GM19397 (cell line): ENCODE results near the gene XRCC1.
"Not testable (repeated sequence)": the region's sequence is repeated elsewhere in the genome, so short reads cannot be mapped to it uniquely, and the experiment has no call there.

ENCODE experiments used
- ATAC-seq: cut with Tn5 transposase; IDR thresholded peaks from one replicate; pipeline ENCODE4 v1.9.1; 2021; ENCODE audit warnings: mild to moderate bottlenecking, moderate library complexity; ENCODE audit not compliant: unreplicated experiment

Gene XRCC1

DNA sequence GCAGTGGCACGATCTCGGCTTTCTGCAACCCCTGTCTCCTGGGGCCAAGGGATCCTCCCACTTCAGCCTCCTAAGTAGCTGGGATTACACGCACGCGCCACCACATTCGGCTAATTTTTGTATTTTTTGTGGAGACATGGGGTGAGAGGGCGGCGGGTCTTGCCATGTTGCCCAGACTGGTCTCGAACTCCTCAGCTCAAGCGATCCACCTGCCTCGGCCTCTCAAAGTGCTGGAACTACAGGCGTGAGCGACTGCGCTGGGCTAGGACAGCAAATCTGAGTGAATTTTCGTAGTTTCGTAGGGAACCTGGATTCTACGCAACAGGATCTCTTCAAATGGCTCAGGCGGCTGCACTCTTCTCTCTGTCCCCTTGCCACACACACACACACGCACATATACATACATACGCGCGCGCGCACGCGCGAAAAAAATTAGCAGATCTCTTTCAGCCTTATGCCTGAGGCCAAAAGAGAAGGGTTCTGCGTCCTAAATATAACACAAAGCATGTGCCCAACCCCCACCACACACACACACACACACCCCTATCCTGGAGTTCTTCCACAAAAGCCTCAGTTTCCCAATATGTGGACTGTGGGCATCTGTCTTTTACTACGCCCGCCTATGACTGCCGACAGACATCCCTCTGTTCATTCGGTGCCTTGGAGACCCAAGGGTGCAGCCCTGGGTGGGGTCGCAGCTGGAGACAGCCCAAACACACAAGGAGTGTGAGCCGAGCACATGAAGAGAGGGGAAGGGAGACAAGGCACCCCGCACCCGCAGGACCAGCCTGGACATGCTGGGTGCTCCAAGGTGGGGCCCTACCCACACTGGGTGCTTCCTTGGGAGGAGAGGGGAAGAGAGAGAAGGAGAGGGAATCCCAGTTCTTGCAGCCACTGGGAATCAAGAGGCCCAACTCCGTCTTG is 890 bp upstream of the XRCC1 start:
- no peak for ATAC-seq

GRCh38 chr19:43574424-43575155 is 737 bp downstream of the XRCC1 start:
- ATAC-seq, result no peak

DNA sequence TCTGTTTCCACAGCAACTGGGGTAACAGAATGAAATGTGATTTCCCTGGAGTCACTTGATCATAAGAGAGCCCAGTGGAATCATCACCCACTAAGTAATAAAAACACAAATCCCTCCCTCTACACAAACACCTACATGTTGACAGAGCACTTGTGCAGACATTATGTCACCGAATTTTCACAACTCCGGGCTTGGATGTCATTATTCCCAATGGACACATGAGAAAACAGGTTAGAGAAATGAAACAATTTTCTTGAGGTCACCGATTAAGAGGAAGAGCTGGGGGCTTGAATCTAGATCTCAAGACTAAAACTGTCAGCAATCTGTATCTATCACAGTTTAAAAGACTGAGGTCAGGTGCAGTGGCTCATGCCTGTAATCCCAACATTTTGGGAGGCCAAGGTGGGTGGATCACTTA is 3.1 kb downstream of the XRCC1 start:
- no peak for ATAC-seq

GRCh38 chr19:43570174-43570791 is 5.0 kb downstream of the XRCC1 start:
- no peak for ATAC-seq

DNA sequence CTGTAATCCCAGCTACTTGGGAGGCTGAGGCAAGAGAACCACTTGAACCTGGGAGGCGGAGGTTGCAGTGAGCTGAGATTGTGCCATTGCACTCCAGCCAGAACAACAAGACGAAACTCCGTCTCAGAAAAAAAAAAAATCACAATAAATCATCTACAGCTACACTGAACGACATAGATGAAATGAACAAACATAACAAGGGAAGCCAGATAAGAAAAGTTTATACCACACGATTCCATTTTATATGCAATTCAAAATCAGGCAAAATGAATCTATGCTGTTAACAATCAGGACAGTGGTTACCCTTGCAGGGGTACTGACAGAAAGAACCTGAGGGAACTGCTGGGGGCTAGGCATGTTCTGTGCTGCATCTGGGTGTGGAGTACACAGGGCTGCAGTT is 5.7 kb downstream of the XRCC1 start:
- ATAC-seq, result no peak

DNA sequence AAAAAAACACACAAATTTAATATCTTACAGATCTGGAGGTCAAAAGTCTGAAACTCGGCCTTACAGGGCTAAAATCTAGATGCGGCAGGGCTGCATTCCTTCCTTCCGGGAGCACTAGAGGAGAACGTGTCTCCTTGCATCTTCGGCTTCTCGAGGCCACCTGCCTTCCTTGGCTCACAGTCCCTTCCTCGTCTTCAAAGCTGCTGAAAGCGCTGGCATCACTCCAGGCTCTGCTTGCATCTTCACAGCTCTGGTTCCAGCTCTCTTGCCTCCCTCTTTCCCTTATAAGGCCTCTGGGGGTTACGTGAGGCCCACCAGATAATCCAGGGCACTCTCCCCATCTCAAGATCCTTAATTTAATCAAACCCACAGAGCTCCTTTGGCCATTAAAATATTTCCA is 10.5 kb downstream of the XRCC1 start:
- ATAC-seq, result no peak

DNA sequence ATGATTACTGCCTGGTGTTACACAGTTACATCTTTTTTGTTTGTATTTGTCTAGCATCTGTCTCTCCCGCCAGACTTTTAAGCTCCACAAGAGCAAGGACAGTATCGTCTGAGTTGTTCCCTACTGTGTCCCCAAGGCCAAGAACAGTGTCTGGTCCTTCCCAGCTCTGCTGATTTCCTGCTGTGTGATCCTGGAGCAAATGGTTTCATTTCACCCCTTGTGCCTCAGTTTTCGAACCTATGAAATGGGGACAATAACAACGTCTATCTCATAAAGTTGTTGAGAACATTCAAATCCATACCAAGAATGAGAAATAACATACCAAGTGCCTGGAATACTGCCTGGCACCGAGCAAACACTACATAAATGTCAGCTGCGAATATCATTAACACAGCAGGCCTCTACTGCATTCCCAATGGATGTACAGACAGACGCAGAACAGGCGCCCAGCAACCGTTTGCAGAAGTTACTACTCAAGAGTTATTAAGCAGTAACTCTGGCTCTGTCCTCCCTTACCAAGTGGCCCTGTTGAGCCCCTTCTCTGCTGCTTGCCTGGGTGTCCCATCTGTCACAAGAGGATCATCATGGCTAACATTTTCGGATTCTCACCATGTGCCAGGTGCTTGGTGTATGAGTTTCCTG is 11.4 kb downstream of the XRCC1 start:
- ATAC-seq, result no peak

- ATAC-seq, result peak; percentile 80
These were observed 12.6 kb downstream of the XRCC1 start for GRCh38 chr19:43562698-43563241.

GRCh38 chr19:43562226-43562697 is 13.1 kb downstream of the XRCC1 start:
- ATAC-seq, result no peak

GRCh38 chr19:43561139-43561970 is 14.0 kb downstream of the XRCC1 start:
- ATAC-seq, result no peak

DNA sequence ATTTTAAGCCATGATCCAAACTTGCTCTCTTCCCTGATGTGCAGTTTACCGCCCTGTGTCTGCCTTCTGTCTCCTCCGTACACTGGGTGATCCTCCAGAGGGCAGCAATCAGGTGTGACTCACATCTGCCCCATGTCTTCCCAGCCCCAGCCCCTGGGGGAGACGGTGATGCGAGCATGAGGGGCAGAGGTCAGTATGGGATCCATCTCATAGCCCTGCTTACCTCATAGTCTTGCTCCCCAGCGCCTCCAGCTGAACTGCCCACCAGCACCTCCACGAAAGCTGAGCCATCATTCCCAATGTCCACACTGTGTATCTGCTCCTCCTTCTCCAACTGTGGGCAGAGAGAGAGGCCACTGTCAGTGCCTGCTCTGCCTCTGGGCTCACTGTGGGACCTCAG is 14.6 kb downstream of the XRCC1 start:
- ATAC-seq, result no peak

GRCh38 chr19:43555185-43555770 is 20.0 kb downstream of the XRCC1 start:
- ATAC-seq, result no peak

DNA sequence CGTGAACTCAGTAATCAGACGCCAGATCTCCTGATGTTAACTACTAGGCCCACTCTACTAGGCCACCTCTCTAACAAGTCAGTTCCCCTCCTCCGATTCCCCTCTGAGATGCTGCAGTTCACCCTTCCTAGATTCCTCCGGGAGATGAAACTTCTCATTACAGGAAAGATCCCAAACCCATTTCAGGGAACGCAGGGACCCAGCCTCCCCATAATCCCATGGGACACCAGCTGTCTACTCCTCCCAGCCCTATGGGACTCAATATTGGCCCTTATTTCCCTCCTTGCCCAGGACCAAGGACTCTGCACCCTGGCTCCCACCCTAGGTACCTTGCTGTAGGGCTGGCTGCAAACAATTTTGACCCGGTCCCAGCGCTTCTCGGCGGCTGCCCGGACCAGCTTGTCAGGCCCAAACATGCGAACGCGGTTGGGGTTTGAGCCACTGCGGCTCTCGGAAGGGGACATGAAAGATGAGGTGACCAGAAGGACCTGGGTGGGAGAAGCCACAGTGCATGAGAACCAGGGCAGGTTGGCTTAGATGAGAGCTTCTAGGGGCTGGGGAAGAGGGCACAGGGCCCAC is 20.9 kb downstream of the XRCC1 start:
- no peak for ATAC-seq

- ATAC-seq, result no peak
These were observed 21.7 kb downstream of the XRCC1 start for GRCh38 chr19:43553656-43554055.

- no peak for ATAC-seq
These were observed 22.7 kb downstream of the XRCC1 start for GRCh38 chr19:43552616-43553015.

- ATAC-seq, result no peak
These were observed 23.2 kb downstream of the XRCC1 start for GRCh38 chr19:43552198-43552450.

DNA sequence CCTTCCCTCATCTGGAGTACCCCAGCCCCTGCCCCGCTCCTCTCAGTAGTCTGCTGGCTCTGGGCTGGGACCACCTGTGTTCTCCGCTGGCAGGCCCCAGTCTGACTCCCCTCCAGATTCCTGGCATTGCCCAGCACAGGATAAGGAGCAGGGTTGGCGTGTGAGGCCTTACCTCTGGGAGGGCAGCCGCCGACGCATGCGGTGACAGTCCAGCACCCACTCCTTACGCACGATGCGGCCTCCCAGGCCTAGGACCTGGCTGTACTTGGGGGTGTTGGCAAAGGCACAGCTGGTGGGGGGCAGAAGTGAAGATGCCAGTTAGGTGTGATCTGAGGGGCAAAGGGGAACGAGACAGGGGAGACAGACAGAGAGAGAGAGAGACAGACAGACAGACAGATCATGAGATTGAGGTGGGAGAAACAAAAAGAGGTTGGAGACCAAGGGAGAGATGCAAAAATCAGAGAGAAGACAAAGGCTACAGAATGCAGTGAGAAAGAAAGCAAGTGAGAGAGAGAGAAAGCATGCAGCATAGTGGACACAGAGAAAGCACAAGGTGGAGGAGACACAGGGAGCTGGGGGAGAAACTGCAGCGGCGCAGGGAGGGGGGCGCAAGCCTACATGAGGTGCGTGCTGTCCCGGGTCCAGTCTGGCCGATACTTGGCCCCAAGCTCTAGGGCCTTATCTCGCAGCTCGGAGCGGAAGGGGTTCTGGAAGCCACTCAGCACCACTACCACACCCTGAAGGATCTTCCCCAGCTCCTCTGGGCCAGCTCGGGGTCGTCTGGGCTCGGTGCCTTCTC is 23.7 kb downstream of the XRCC1 start:
- no peak for ATAC-seq

- ATAC-seq, result no peak
These were observed 26.6 kb downstream of the XRCC1 start for GRCh38 chr19:43548706-43549105.

GRCh38 chr19:43547926-43548325 is 27.4 kb downstream of the XRCC1 start:
- ATAC-seq, result not testable (repeated sequence)
